ENCODE measurements around the gene POLRMT.

DNA sequence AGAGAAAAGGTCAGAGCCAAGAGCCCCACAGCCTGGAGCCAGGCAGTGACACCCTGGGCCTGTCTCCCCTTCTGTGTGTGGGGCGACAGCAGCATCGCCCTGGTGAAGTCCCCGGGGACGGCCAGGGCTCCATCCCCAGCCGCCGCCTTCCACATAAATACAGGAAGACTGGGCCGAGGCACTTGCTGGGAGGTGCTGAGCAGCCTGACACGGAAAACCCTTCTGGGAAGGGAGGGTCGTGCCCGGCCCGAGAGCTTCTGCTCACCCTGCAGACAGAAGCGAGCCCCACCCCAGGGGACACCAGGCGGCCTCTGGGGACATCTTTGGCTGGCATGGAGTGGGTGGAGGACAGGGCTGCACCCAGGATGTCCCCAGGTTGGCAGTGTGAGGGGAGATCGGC, 11.5 kb upstream of the POLRMT start:
- TF ChIP-seq, protein P1, sequence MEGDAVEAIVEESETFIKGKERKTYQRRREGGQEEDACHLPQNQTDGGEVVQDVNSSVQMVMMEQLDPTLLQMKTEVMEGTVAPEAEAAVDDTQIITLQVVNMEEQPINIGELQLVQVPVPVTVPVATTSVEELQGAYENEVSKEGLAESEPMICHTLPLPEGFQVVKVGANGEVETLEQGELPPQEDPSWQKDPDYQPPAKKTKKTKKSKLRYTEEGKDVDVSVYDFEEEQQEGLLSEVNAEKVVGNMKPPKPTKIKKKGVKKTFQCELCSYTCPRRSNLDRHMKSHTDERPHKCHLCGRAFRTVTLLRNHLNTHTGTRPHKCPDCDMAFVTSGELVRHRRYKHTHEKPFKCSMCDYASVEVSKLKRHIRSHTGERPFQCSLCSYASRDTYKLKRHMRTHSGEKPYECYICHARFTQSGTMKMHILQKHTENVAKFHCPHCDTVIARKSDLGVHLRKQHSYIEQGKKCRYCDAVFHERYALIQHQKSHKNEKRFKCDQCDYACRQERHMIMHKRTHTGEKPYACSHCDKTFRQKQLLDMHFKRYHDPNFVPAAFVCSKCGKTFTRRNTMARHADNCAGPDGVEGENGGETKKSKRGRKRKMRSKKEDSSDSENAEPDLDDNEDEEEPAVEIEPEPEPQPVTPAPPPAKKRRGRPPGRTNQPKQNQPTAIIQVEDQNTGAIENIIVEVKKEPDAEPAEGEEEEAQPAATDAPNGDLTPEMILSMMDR (IDR thresholded peaks at IDR 0.05): no peak
- no peak for TF ChIP-seq POLR2A (IDR thresholded peaks at IDR 0.05)
